NCI-H1092 (cell line): ENCODE data around the gene SDF2.
A peak's percentile ranks its signal among the peaks of the same experiment; 100 is the strongest.
"Not testable (repeated sequence)": the region's sequence is repeated elsewhere in the genome, so short reads cannot be mapped to it uniquely, and the experiment has no call there.

Experiments used
- DNase-seq: peaks from one replicate; lab custom pipeline; 2025; lab: John Stamatoyannopoulos, UW

The SDF2 gene

GRCh38 chr17:28684963-28685362, 23.3 kb upstream of the SDF2 start:
- no peak for DNase-seq

GRCh38 chr17:28682655-28683054, 20.9 kb upstream of the SDF2 start:
- no peak for DNase-seq

GRCh38 chr17:28675980-28676379, 14.3 kb upstream of the SDF2 start:
- DNase-seq, result no peak

- no peak for DNase-seq
These were observed 13.8 kb upstream of the SDF2 start for GRCh38 chr17:28675490-28675889.

- DNase-seq, result no peak
These were observed 8.2 kb upstream of the SDF2 start for GRCh38 chr17:28669918-28670317.

- DNase-seq, result no peak
These were observed 6.2 kb upstream of the SDF2 start for GRCh38 chr17:28667870-28668269.

GRCh38 chr17:28665994-28666393, 4.3 kb upstream of the SDF2 start:
- no peak for DNase-seq

GRCh38 chr17:28663723-28664122, 2.0 kb upstream of the SDF2 start:
- DNase-seq, result no peak

GRCh38 chr17:28662527-28662829, 772 bp upstream of the SDF2 start:
- no peak for DNase-seq

GRCh38 chr17:28659497-28659881, 2.2 kb downstream of the SDF2 start:
- DNase-seq, result not testable (repeated sequence)

- not testable (repeated sequence) for DNase-seq
These were observed 2.8 kb downstream of the SDF2 start for GRCh38 chr17:28658766-28659496.

- not testable (repeated sequence) for DNase-seq
These were observed 3.4 kb downstream of the SDF2 start for GRCh38 chr17:28658342-28658741.

GRCh38 chr17:28657756-28658155, 4.0 kb downstream of the SDF2 start:
- no peak for DNase-seq

- no peak for DNase-seq
These were observed 6.5 kb downstream of the SDF2 start for GRCh38 chr17:28655160-28655559.

GRCh38 chr17:28648698-28649097, 13.0 kb downstream of the SDF2 start:
- no peak for DNase-seq

- DNase-seq, result no peak
These were observed 15.5 kb downstream of the SDF2 start for GRCh38 chr17:28646039-28646754.

- no peak for DNase-seq
These were observed 16.1 kb downstream of the SDF2 start for GRCh38 chr17:28645576-28645939.

GRCh38 chr17:28644787-28645575, 16.7 kb downstream of the SDF2 start, which contains the start of gene BLTP2:
TSS of gene BLTP2 (minus strand) at chr17:28645158. CDS start at chr17:28645056, 102 bp downstream.
- peak; percentile 93 for DNase-seq

- DNase-seq, result peak; percentile 2
These were observed 17.5 kb downstream of the SDF2 start for GRCh38 chr17:28643983-28644786.

- DNase-seq, result no peak
These were observed 20.1 kb downstream of the SDF2 start for GRCh38 chr17:28641579-28641978.

- DNase-seq, result no peak
These were observed 26.2 kb downstream of the SDF2 start for GRCh38 chr17:28635506-28635905.

- DNase-seq, result peak; percentile 6
These were observed 27.4 kb downstream of the SDF2 start for GRCh38 chr17:28634206-28634865.
